GM23338 (cell line): ENCODE results near the gene SLC7A14. TPM values are rescaled to one million over a fixed set of nuclear protein-coding genes. Genes with fewer than 3 reads are reported as not detected.

Experiments
- ATAC-seq: fragments of 200-7000 bp; cut with Tn5 transposase; 3 replicates; pipeline ENCODE4 v1.9.1; 2020
- DNase-seq: peaks from one replicate; pipeline ENCODE4 v3.0.0-alpha.2; 2015; ENCODE audit warnings: low spot score
- H2AFZ ChIP-seq: fragments of 200-600 bp; sonication (generic); 2 replicates; pipeline ENCODE4 v1.8.0; 2016; ENCODE audit warnings: antibody characterized with exemption, mild to moderate bottlenecking, moderate library complexity
- H3F3A ChIP-seq: fragments of 200-600 bp; sonication (generic); replicated peaks from 2 replicates; pipeline ENCODE4 v1.8.0; 2017; ENCODE audit warnings: antibody characterized with exemption, mixed run types, low read depth
- H3K27ac ChIP-seq: fragments of 200-600 bp; sonication (generic); 2 replicates; pipeline ENCODE4 v1.6.1; 2016; ENCODE audit warnings: low read depth
- H3K27me3 ChIP-seq: fragments of 200-600 bp; sonication (generic); 2 replicates; pipeline ENCODE4 v1.8.0; 2016; ENCODE audit warnings: mild to moderate bottlenecking, mixed run types, moderate library complexity; ENCODE audit not compliant: insufficient read depth
- H3K36me3 ChIP-seq: fragments of 200-600 bp; sonication (generic); 2 replicates; pipeline ENCODE4 v1.8.0; 2016; ENCODE audit warnings: mild to moderate bottlenecking; ENCODE audit not compliant: insufficient read depth
- H3K4me1 ChIP-seq: fragments of 200-600 bp; sonication (generic); 2 replicates; pipeline ENCODE4 v1.8.0; 2016; ENCODE audit warnings: mild to moderate bottlenecking, moderate library complexity; ENCODE audit not compliant: insufficient read depth
- H3K4me2 ChIP-seq: fragments of 200-600 bp; sonication (generic); 2 replicates; pipeline ENCODE4 v1.7.1; 2017; ENCODE audit warnings: mixed run types
- H3K4me3 ChIP-seq: fragments of 200-600 bp; sonication (generic); 2 replicates; pipeline ENCODE4 v1.6.1; 2016; ENCODE audit warnings: mixed run types
- H3K79me2 ChIP-seq: fragments of 200-600 bp; sonication (generic); replicated peaks from 2 replicates; pipeline ENCODE4 v1.8.0; 2017; ENCODE audit warnings: mild to moderate bottlenecking; ENCODE audit not compliant: insufficient read depth
- H3K9me2 ChIP-seq: fragments of 200-600 bp; sonication (generic); 2 replicates; pipeline ENCODE4 v1.8.0; 2017; ENCODE audit not compliant: insufficient read depth
- H4K20me1 ChIP-seq: fragments of 200-600 bp; sonication (generic); replicated peaks from 2 replicates; pipeline ENCODE4 v1.8.0; 2017; ENCODE audit warnings: mild to moderate bottlenecking; ENCODE audit not compliant: insufficient read depth
- H3K27ac Mint-ChIP-seq: 2 replicates; pipeline ENCODE4 v1.8.0; 2020; ENCODE audit warnings: inconsistent platforms, mild to moderate bottlenecking, moderate library complexity, mixed read lengths
- H3K27me3 Mint-ChIP-seq: 3 replicates; pipeline ENCODE4 v1.8.0; 2022; ENCODE audit warnings: low read depth, mild to moderate bottlenecking, moderate library complexity, mixed read lengths, inconsistent platforms; ENCODE audit not compliant: insufficient read depth, poor library complexity
- H3K36me3 Mint-ChIP-seq: 3 replicates; pipeline ENCODE4 v1.8.0; 2021; ENCODE audit warnings: low read depth, mild to moderate bottlenecking, inconsistent platforms, moderate library complexity, mixed read lengths
- H3K4me1 Mint-ChIP-seq: 3 replicates; pipeline ENCODE4 v1.8.0; 2020; ENCODE audit warnings: mild to moderate bottlenecking, inconsistent platforms, mixed read lengths
- H3K4me3 Mint-ChIP-seq: 3 replicates; pipeline ENCODE4 v1.8.0; 2021; ENCODE audit warnings: moderate library complexity, mild to moderate bottlenecking, inconsistent platforms, mixed read lengths
- H3K9me3 Mint-ChIP-seq: 3 replicates; pipeline ENCODE4 v1.8.0; 2020; ENCODE audit warnings: moderate library complexity, mild to moderate bottlenecking, inconsistent platforms, mixed read lengths
- EZH2phosphoT487 ChIP-seq: fragments of 200-600 bp; sonication (generic); IDR thresholded peaks from one replicate; pipeline ENCODE4 v1.8.1; 2018; ENCODE audit warnings: antibody characterized with exemption; ENCODE audit not compliant: unreplicated experiment
- STAT1 ChIP-seq: IDR thresholded peaks from one replicate; pipeline ENCODE4 v1.6.1; 2016; ENCODE audit warnings: antibody characterized with exemption; ENCODE audit not compliant: unreplicated experiment
- polyA plus RNA-seq: library from polyadenylated mRNA; unstranded; fragments of >200 nt; fragmentation: Nextera tagmentation; extraction: Ambion mirVana; gene quantifications from 2 replicates; pipeline ENCODE4 v1.2.1, GENCODE V29; 2016
- total RNA-seq: library from RNA; depleted of rRNA; stranded (reverse); fragments of >200 nt; shearing (Covaris generic); gene quantifications from 2 replicates; pipeline ENCODE4 v1.2.3, GENCODE V29; 2014
- TF ChIP-seq, protein P1 (sequence below): IDR thresholded peaks from 2 replicates; pipeline ENCODE4 v1.6.1; 2016; ENCODE audit warnings: antibody characterized with exemption
- TF ChIP-seq, protein P2 (sequence below): fragments of 250-450 bp; sonication (Bioruptor Pico); IDR thresholded peaks from 2 replicates; pipeline ENCODE4 v1.5.0; 2020; ENCODE audit warnings: mild to moderate bottlenecking, moderate library complexity

Gene SLC7A14
- total and polyA plus RNA-seq, 2 experiments from 2014 or later, result 0.49 to 0.82 TPM

DNA sequence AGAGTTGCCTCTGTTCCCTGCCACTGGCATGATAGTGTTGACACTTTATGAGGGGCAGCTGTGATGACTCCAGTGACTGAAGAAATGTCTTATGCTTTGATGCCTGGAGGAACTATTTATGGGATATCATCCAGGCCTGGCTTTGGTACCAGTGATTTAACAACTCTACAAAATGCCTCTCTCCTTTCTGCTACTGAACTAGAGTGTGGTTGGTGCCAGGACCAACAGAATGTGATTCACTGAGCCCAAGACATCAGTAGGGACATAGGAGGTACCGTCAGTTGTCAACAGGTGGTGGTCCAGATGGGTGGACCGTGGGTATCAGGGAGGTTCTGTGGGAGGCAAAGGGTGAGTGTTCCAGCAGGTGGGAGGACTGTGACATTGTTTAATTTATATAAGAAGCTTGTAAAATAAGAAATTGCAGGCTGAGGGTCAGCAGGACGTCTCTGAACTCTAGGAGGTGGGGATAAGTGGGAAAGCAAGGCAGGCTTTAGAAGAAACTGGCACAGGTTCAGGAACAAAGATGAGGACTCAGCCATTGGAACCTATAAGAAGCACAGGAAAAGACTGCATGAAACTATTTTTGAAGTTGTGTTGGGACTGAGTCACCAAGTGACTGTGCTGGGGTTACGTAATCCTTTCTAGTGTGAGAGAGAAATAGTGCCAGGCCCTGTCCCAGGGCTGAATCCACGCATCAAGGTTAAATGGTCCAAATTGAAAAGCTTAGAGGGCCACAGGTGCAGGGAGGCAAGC lies 28.5 kb upstream of the SLC7A14 start:
- no peak overlapping the region for H3K27ac ChIP-seq
- no peaks in the 10 kb centered on the region for H3K36me3 ChIP-seq
- H4K20me1 ChIP-seq, result no peaks in the 10 kb centered on the region
- DNase-seq (no peak), ATAC-seq (no peak)
- Mint-ChIP-seq H3K27me3 (no peaks in the 10 kb centered on the region), H3K4me1 (no peaks in the 10 kb centered on the region), H3K4me3 (no peak overlapping the region), H3K27ac (no peak overlapping the region), H3K9me3 (peaks cover 6% of the 10 kb centered on the region; the same call in 1 of the 3 replicates), H3K36me3 (no peaks in the 10 kb centered on the region)
- H3K27me3 ChIP-seq, result no peaks in the 10 kb centered on the region
- H3F3A ChIP-seq, result no peaks in the 10 kb centered on the region
- H3K9me2 ChIP-seq, result no peaks in the 10 kb centered on the region
- no peak overlapping the region for H3K4me2 ChIP-seq
- H3K79me2 ChIP-seq, result no peaks in the 10 kb centered on the region
- no peak overlapping the region for H3K4me3 ChIP-seq
- H3K4me1 ChIP-seq, result no peaks in the 10 kb centered on the region
- no peak overlapping the region for H2AFZ ChIP-seq
- TF ChIP-seq, protein P1, sequence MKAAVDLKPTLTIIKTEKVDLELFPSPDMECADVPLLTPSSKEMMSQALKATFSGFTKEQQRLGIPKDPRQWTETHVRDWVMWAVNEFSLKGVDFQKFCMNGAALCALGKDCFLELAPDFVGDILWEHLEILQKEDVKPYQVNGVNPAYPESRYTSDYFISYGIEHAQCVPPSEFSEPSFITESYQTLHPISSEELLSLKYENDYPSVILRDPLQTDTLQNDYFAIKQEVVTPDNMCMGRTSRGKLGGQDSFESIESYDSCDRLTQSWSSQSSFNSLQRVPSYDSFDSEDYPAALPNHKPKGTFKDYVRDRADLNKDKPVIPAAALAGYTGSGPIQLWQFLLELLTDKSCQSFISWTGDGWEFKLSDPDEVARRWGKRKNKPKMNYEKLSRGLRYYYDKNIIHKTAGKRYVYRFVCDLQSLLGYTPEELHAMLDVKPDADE, result no peak
- TF ChIP-seq, protein P2, sequence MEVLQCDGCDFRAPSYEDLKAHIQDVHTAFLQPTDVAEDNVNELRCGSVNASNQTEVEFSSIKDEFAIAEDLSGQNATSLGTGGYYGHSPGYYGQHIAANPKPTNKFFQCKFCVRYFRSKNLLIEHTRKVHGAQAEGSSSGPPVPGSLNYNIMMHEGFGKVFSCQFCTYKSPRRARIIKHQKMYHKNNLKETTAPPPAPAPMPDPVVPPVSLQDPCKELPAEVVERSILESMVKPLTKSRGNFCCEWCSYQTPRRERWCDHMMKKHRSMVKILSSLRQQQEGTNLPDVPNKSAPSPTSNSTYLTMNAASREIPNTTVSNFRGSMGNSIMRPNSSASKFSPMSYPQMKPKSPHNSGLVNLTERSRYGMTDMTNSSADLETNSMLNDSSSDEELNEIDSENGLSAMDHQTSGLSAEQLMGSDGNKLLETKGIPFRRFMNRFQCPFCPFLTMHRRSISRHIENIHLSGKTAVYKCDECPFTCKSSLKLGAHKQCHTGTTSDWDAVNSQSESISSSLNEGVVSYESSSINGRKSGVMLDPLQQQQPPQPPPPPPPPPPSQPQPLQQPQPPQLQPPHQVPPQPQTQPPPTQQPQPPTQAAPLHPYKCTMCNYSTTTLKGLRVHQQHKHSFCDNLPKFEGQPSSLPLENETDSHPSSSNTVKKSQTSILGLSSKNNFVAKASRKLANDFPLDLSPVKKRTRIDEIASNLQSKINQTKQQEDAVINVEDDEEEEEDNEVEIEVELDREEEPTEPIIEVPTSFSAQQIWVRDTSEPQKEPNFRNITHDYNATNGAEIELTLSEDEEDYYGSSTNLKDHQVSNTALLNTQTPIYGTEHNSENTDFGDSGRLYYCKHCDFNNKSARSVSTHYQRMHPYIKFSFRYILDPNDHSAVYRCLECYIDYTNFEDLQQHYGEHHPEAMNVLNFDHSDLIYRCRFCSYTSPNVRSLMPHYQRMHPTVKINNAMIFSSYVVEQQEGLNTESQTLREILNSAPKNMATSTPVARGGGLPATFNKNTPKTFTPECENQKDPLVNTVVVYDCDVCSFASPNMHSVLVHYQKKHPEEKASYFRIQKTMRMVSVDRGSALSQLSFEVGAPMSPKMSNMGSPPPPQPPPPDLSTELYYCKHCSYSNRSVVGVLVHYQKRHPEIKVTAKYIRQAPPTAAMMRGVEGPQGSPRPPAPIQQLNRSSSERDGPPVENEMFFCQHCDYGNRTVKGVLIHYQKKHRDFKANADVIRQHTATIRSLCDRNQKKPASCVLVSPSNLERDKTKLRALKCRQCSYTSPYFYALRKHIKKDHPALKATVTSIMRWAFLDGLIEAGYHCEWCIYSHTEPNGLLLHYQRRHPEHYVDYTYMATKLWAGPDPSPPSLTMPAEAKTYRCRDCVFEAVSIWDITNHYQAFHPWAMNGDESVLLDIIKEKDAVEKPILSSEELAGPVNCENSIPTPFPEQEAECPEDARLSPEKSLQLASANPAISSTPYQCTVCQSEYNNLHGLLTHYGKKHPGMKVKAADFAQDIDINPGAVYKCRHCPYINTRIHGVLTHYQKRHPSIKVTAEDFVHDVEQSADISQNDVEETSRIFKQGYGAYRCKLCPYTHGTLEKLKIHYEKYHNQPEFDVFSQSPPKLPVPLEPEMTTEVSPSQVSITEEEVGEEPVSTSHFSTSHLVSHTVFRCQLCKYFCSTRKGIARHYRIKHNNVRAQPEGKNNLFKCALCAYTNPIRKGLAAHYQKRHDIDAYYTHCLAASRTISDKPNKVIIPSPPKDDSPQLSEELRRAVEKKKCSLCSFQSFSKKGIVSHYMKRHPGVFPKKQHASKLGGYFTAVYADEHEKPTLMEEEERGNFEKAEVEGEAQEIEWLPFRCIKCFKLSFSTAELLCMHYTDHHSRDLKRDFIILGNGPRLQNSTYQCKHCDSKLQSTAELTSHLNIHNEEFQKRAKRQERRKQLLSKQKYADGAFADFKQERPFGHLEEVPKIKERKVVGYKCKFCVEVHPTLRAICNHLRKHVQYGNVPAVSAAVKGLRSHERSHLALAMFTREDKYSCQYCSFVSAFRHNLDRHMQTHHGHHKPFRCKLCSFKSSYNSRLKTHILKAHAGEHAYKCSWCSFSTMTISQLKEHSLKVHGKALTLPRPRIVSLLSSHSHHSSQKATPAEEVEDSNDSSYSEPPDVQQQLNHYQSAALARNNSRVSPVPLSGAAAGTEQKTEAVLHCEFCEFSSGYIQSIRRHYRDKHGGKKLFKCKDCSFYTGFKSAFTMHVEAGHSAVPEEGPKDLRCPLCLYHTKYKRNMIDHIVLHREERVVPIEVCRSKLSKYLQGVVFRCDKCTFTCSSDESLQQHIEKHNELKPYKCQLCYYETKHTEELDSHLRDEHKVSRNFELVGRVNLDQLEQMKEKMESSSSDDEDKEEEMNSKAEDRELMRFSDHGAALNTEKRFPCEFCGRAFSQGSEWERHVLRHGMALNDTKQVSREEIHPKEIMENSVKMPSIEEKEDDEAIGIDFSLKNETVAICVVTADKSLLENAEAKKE (CRISPR knock-in tag), result no peak
- TF ChIP-seq EZH2phosphoT487, result no peak
- TF ChIP-seq STAT1, result no peak
